ENCODE data around the gene TRIM13. TPM values are rescaled to one million over a fixed set of nuclear protein-coding genes. Genes with fewer than 3 reads are reported as not detected.

Gene TRIM13
- total RNA-seq, 2 donors from 2014 or later, result 15.8 to 16.0 TPM

DNA sequence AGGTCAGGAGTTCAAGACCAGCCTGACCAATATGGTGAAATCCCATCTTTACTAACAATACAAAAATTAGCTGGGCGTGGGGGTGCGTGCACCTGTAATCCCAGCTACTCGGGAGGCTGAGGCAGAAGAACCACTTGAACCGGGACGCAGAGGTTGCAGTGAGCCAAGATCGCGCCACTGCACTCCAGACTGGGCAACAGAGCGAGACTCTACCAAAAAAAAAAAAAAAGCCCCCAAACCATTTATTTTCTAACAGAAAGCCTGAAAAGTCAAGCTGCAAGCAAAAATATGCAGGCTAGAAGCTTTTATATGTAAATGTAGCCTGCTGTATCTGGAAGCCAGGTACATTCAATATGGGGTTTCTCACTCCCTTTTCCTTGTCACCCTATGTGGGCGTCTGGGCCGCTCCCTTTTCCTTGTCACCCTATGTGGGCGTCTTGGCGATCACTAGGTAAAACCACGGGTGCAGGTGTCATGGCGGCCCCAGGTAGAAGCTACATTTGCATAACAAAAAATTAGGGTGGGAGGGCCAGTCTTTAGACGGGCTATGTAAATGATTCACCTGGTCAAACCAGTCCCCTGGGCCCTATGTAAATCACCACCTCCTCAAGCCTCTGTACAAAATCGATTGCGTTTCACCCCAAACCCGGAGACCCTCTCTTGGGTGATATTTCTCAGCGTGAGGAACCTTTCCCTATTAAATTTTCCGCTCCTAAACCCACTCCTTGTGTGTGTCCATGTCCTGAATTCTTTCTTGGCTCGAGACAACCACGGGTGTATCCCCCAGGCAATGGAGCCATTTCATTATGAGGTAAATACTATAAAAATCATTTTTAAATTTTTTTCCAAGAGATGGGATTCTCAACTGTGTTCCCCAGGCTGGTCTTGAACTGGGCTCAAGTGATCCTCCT lies 2.1 kb downstream of the TRIM13 start:
- TF ChIP-seq, protein P1, sequence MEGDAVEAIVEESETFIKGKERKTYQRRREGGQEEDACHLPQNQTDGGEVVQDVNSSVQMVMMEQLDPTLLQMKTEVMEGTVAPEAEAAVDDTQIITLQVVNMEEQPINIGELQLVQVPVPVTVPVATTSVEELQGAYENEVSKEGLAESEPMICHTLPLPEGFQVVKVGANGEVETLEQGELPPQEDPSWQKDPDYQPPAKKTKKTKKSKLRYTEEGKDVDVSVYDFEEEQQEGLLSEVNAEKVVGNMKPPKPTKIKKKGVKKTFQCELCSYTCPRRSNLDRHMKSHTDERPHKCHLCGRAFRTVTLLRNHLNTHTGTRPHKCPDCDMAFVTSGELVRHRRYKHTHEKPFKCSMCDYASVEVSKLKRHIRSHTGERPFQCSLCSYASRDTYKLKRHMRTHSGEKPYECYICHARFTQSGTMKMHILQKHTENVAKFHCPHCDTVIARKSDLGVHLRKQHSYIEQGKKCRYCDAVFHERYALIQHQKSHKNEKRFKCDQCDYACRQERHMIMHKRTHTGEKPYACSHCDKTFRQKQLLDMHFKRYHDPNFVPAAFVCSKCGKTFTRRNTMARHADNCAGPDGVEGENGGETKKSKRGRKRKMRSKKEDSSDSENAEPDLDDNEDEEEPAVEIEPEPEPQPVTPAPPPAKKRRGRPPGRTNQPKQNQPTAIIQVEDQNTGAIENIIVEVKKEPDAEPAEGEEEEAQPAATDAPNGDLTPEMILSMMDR (IDR thresholded peaks at IDR 0.05), result no peak
- Histone ChIP-seq H3K9me3 (no peaks in the 10 kb centered on the region), H3K27me3 (no peaks in the 10 kb centered on the region), H3K27ac (no peak overlapping the region), H3K4me3 (no peak overlapping the region), H3K4me1 (peaks cover 0 to 56% of the 10 kb centered on the region in 2 donors), H3K36me3 (peaks cover 22% of the 10 kb centered on the region)
- no peak for DNase-seq (ENCODE audit: low spot score)

DNA sequence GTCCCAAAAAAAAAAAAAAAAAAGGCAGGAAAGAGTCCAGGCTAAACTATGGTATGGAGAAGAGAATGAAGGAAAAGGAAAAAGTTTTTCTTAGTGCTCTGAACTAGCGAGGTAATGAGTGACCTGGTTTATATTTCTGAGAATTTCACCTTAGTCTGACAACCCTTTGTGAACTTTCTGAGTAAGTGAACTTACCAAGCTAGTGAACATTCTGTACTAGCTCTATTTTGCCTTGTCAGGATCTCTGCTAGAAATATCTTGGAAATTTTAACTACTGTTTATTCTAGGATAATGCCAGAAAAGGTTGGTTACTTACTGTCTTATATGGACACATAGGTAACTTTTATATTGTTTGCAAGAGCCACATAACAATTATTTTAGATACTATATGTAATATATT lies 4.4 kb downstream of the TRIM13 start:
- Histone ChIP-seq H3K4me1 (peaks cover 0 to 51% of the 10 kb centered on the region in 2 donors), H3K4me3 (no peak overlapping the region), H3K9me3 (no peaks in the 10 kb centered on the region), H3K27ac (no peak overlapping the region), H3K27me3 (no peaks in the 10 kb centered on the region), H3K36me3 (peaks cover 22% of the 10 kb centered on the region)
- no peak for DNase-seq (ENCODE audit: low spot score)
- TF ChIP-seq, protein P1 (IDR thresholded peaks at IDR 0.05), result no peak

DNA sequence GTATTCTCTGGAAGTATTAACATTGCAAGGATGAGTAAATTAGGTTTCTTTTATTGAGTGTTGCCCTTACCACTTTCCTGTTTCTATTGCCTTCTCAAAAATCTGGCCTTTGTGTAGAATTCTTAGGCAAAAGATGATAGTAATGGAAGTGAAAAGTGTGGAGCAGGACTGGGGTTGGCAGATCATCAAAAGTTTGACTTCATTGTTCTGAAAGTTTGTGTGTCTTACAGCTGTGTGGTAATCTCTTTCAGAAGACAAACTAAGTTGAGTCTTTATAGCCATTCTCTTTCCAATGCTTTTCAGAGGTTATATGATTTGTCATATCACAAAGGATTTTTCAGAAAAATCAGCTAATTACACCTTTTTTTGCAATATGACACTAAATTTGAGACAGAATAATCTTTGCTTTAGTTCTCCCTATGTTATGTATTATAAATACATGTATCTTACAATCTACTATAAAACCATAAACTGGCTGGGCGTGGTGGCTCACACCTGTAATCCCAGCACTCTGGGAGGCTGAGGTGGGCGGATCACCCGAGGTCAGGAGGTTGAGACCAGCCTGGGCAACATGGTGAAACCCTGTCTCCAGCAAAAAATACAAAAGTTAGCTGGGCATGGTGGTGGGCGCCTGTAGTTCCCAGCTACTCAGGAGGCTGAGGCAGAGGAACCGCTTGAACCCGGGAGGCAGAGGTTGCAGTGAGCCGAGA lies 9.7 kb downstream of the TRIM13 start:
- Histone ChIP-seq H3K9me3 (no peaks in the 10 kb centered on the region), H3K4me3 (no peak overlapping the region), H3K4me1 (peaks cover 0 to 11% of the 10 kb centered on the region in 2 donors), H3K27me3 (no peaks in the 10 kb centered on the region), H3K36me3 (peaks cover 19% of the 10 kb centered on the region), H3K27ac (no peak overlapping the region)
- no peak for DNase-seq (ENCODE audit: low spot score)
- TF ChIP-seq, protein P1 (IDR thresholded peaks at IDR 0.05), result no peak

DNA sequence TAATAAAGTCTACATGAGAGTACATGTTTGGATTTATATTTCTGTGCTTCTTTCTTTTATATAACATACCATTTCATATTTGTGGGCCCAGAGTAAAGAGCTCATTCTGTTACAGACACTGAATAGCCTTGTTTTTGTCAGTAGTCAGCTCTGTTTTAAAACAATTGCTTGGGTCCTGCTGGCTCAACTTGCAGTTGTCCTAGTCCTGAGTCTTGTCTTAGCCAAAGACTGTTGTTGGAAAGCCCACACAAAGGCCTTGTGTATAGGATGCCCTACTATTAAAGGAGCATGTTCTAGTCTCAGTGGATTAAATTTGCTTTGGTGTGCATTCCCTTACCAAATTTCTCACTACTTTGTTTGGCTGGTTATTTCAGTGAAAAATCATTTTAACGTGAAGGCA lies 14.6 kb downstream of the TRIM13 start:
- no peaks in the 10 kb centered on the region for H3K27me3 ChIP-seq
- peaks cover 0 to 20% of the 10 kb centered on the region in 2 donors for H3K4me1 ChIP-seq
- peaks cover 39% of the 10 kb centered on the region for H3K36me3 ChIP-seq
- no peak for DNase-seq (ENCODE audit: low spot score)
- TF ChIP-seq, protein P1 (IDR thresholded peaks at IDR 0.05), result no peak
- no peak overlapping the region for H3K27ac ChIP-seq
- no peak overlapping the region for H3K4me3 ChIP-seq
- no peaks in the 10 kb centered on the region for H3K9me3 ChIP-seq

DNA sequence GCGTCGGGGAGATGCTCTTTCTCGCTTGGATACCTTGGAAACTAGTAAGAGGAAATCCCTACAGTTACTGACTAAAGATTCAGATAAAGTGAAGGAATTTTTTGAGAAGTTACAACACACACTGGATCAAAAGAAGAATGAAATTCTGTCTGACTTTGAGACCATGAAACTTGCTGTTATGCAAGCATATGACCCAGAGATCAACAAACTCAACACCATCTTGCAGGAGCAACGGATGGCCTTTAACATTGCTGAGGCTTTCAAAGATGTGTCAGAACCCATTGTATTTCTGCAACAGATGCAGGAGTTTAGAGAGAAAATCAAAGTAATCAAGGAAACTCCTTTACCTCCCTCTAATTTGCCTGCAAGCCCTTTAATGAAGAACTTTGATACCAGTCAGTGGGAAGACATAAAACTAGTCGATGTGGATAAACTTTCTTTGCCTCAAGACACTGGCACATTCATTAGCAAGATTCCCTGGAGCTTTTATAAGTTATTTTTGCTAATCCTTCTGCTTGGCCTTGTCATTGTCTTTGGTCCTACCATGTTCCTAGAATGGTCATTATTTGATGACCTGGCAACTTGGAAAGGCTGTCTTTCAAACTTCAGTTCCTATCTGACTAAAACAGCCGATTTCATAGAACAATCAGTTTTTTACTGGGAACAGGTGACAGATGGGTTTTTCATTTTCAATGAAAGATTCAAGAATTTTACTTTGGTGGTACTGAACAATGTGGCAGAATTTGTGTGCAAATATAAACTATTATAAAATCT lies 15.7 kb downstream of the TRIM13 start:
- H3K4me3 ChIP-seq, result no peak overlapping the region
- no peak overlapping the region for H3K27ac ChIP-seq
- peaks cover 0 to 30% of the 10 kb centered on the region in 2 donors for H3K4me1 ChIP-seq
- TF ChIP-seq, protein P1 (IDR thresholded peaks at IDR 0.05), result no peak
- no peaks in the 10 kb centered on the region for H3K9me3 ChIP-seq
- H3K27me3 ChIP-seq, result no peaks in the 10 kb centered on the region
- H3K36me3 ChIP-seq, result peaks cover 39% of the 10 kb centered on the region
- no peak for DNase-seq (ENCODE audit: low spot score)

All from right atrium auricular region (tissue), 2 donors.